Mesothelial cell of epicardium (in vitro differentiated cells): ENCODE data around the gene FOSL1. TPM values are rescaled to one million over a fixed set of nuclear protein-coding genes. Genes with fewer than 3 reads are reported as not detected.

ENCODE experiments used
- DNase-seq, 2 experiments: peaks; one replicate each; pipeline ENCODE4 v3.0.0; 2021; ENCODE audit warnings: low spot score in 2 of 2; ENCODE audit not compliant: unreplicated experiment in 2 of 2
- H3K27ac Mint-ChIP-seq: 2 replicates; pipeline ENCODE4 v1.8.0; 2021; ENCODE audit warnings: mixed read lengths
- H3K27me3 Mint-ChIP-seq: 2 replicates; pipeline ENCODE4 v1.8.0; 2021; ENCODE audit warnings: low read depth, mixed read lengths
- H3K36me3 Mint-ChIP-seq: 2 replicates; pipeline ENCODE4 v1.8.0; 2021; ENCODE audit warnings: mixed read lengths
- H3K4me1 Mint-ChIP-seq: 2 replicates; pipeline ENCODE4 v1.8.0; 2021; ENCODE audit warnings: mixed read lengths
- H3K4me3 Mint-ChIP-seq: 2 replicates; pipeline ENCODE4 v1.8.0; 2021; ENCODE audit warnings: mild to moderate bottlenecking, moderate library complexity, mixed read lengths
- H3K9me3 Mint-ChIP-seq: 2 replicates; pipeline ENCODE4 v1.8.0; 2021; ENCODE audit warnings: mixed read lengths
- CTCF ChIP-seq: fragments of 200-600 bp; sonication (generic); IDR thresholded peaks from one replicate; pipeline ENCODE4 v1.5.0; 2021; ENCODE audit warnings: antibody characterized with exemption; ENCODE audit not compliant: unreplicated experiment
- total RNA-seq: library from RNA; stranded (reverse); gene quantifications from 3 replicates; pipeline ENCODE4 v1.2.1, GENCODE V29; 2021

Gene FOSL1
- total RNA-seq, 1 donor from 2014 or later = 3.1 TPM

GRCh38 chr11:65917077-65917433 lies 16.9 kb upstream of the FOSL1 start:
- Mint-ChIP-seq H3K27ac (peak overlapping the region; percentile 81), H3K4me3 (peak overlapping the region; percentile 80), H3K36me3 (peaks cover 5% of the 10 kb centered on the region), H3K4me1 (peaks cover 33% of the 10 kb centered on the region), H3K9me3 (no peaks in the 10 kb centered on the region), H3K27me3 (no peaks in the 10 kb centered on the region)
- no peak for TF ChIP-seq CTCF
- no peak for DNase-seq

GRCh38 chr11:65916391-65916790 lies 16.2 kb upstream of the FOSL1 start:
- Mint-ChIP-seq H3K9me3 (no peaks in the 10 kb centered on the region), H3K36me3 (peaks cover 5% of the 10 kb centered on the region), H3K27me3 (no peaks in the 10 kb centered on the region), H3K4me1 (peaks cover 37% of the 10 kb centered on the region), H3K27ac (peak overlapping the region; percentile 81), H3K4me3 (peak overlapping the region; percentile 80)
- no peak for TF ChIP-seq CTCF
- DNase-seq = no peak

- peak in 1 of 2 experiments; percentile 60 for DNase-seq
- H3K9me3 Mint-ChIP-seq = no peaks in the 10 kb centered on the region
- peak overlapping the region; percentile 81 for H3K27ac Mint-ChIP-seq
- H3K36me3 Mint-ChIP-seq = peaks cover 5% of the 10 kb centered on the region
- no peak overlapping the region for H3K4me3 Mint-ChIP-seq
- TF ChIP-seq CTCF = no peak
- peaks cover 37% of the 10 kb centered on the region for H3K4me1 Mint-ChIP-seq
- H3K27me3 Mint-ChIP-seq = no peaks in the 10 kb centered on the region
Observed at GRCh38 chr11:65915821-65916251, 15.6 kb upstream of the FOSL1 start.

GRCh38 chr11:65915101-65915820 lies 15.1 kb upstream of the FOSL1 start:
- Mint-ChIP-seq H3K4me3 (no peak overlapping the region), H3K27me3 (no peaks in the 10 kb centered on the region), H3K9me3 (no peaks in the 10 kb centered on the region), H3K4me1 (peaks cover 35% of the 10 kb centered on the region), H3K27ac (peak overlapping the region; percentile 81), H3K36me3 (peaks cover 5% of the 10 kb centered on the region)
- no peak for DNase-seq
- no peak for TF ChIP-seq CTCF

- Mint-ChIP-seq H3K27ac (no peak overlapping the region), H3K4me3 (no peak overlapping the region), H3K4me1 (peaks cover 27% of the 10 kb centered on the region), H3K36me3 (peaks cover 5% of the 10 kb centered on the region), H3K9me3 (no peaks in the 10 kb centered on the region), H3K27me3 (peaks cover 11% of the 10 kb centered on the region)
- TF ChIP-seq CTCF = no peak
- no peak for DNase-seq
Observed at GRCh38 chr11:65912845-65913244, 12.7 kb upstream of the FOSL1 start.
